Transverse colon (tissue), 4 donors: ENCODE measurements around the gene EPHA2. TPM values are rescaled to one million over a fixed set of nuclear protein-coding genes. Genes with fewer than 3 reads are reported as not detected.

Experiments
- DNase-seq: peaks from one replicate; pipeline ENCODE4 v3.0.0-alpha.2; 2019
- H3K27ac ChIP-seq, 4 donors: fragments of 200-600 bp; sonication (generic); 2 replicates each; pipeline ENCODE4 v1.5.1; 2016 to 2018; ENCODE audit warnings: inconsistent platforms in 4 of 4
- H3K27me3 ChIP-seq: fragments of 200-600 bp; sonication (generic); 2 replicates; pipeline ENCODE4 v1.5.1; 2017; ENCODE audit warnings: inconsistent platforms
- H3K36me3 ChIP-seq, 4 donors: fragments of 200-600 bp; sonication (generic); 2 replicates each; pipeline ENCODE4 v1.5.1; 2017 to 2019; ENCODE audit warnings: inconsistent platforms in 4 of 4
- H3K4me1 ChIP-seq, 4 donors: fragments of 200-600 bp; sonication (generic); 2 replicates each; pipeline ENCODE4 v1.5.1; 2017 to 2020; ENCODE audit warnings: inconsistent platforms in 4 of 4
- H3K4me3 ChIP-seq, 4 donors: fragments of 200-600 bp; sonication (generic); 1 replicate in 1 of 4; 2 replicates in 3 of 4; pipeline versions ENCODE4 v1.5.1 to v1.6.1; 2017 to 2019; ENCODE audit warnings: inconsistent platforms in 4 of 4
- H3K9me3 ChIP-seq, 2 donors: fragments of 200-600 bp; sonication (generic); 2 replicates each; pipeline ENCODE4 v1.5.1; 2017 to 2019; ENCODE audit warnings: inconsistent platforms in 2 of 2
- CTCF ChIP-seq, 5 experiments: fragments of 200-600 bp in 3 of 5; fragments of 450-650 bp in 2 of 5; sonication (generic) in 3 of 5; IDR thresholded peaks; 1 replicate in 2 of 5; 2 replicates in 3 of 5; pipeline ENCODE4 v1.5.1; 2016 to 2017; ENCODE audit warnings: antibody characterized with exemption in 5 of 5, inconsistent platforms in 3 of 5, mild to moderate bottlenecking in 2 of 5, moderate library complexity in 1 of 5
- EP300 ChIP-seq: sonication (generic); formaldehyde crosslinking; IDR thresholded peaks from one replicate; pipeline ENCODE4 v1.6.1; 2017; ENCODE audit warnings: antibody characterized with exemption, low read depth
- POLR2A ChIP-seq: fragments of 450-650 bp; IDR thresholded peaks from one replicate; pipeline ENCODE4 v1.6.1; 2016; ENCODE audit warnings: antibody characterized with exemption, mild to moderate bottlenecking, moderate library complexity
- POLR2AphosphoS5 ChIP-seq, 3 donors: sonication (generic); formaldehyde crosslinking; IDR thresholded peaks; one replicate each; pipeline ENCODE4 v1.6.1; 2016; ENCODE audit warnings: antibody characterized with exemption in 3 of 3
- WGBS, 2 donors: methylation state at CpG; one replicate each; pipeline ENCODE4 v1.1.5; 2018; ENCODE audit warnings: low coverage in 1 of 2; 5-methylcytosine and 5-hydroxymethylcytosine counted together
- in situ Hi-C, 4 donors: fragments of 200-750 bp; cut with MboI; loops; one replicate each; pipeline versions ENCODE4 v1.15.0 to v1.15.1; 2017; ENCODE audit warnings: low sequenced_read_pairs in 3 of 4, low pct_ligation_motif_present in 1 of 4, low pct_unique_long_range_greater_than_20kb in 1 of 4
- intact Hi-C: fragments of 100-400 bp; cut with DNase I; formaldehyde crosslinking; loops from one replicate; pipeline ENCODE4 v1.15.1; 2023; ENCODE audit warnings: low total_unique reads
- total RNA-seq, 4 donors: library from RNA; depleted of rRNA; stranded (reverse); fragments of >200 nt; gene quantifications; one replicate each; pipeline ENCODE4 v1.1.0, GENCODE V29; 2016

EPHA2 gene
- total RNA-seq, 4 donors from 2014 or later, result 2.6 to 68.8 (median 30.5) TPM

GRCh38 chr1:16183765-16184556, 28.1 kb upstream of the EPHA2 start:
- intact Hi-C loops (no loop called here), in situ Hi-C loops (loop anchor here in 1 of 4 donors (5.0 kb wide), 1 partner anchor 102 kb away; no protein-coding TSS in a partner anchor)
- peak overlapping the region in 1 of 4 donors; percentile 89 for H3K27ac ChIP-seq
- H3K4me3 ChIP-seq, result no peak overlapping the region
- no peaks in the 10 kb centered on the region for H3K36me3 ChIP-seq
- TF ChIP-seq CTCF (IDR thresholded peaks at IDR 0.05), result no peak
- TF ChIP-seq POLR2AphosphoS5 (IDR thresholded peaks at IDR 0.05), result no peak
- no peak for TF ChIP-seq EP300
- no peak for TF ChIP-seq POLR2A
- DNase-seq, result no peak
- H3K9me3 ChIP-seq, result no peaks in the 10 kb centered on the region
- no peaks in the 10 kb centered on the region for H3K27me3 ChIP-seq
- WGBS, 2 donors, result 78% methylated on average over 3 to 19 of the region's 19 CpGs
- peaks cover 13 to 37% (median 23%) of the 10 kb centered on the region in 4 donors for H3K4me1 ChIP-seq

DNA sequence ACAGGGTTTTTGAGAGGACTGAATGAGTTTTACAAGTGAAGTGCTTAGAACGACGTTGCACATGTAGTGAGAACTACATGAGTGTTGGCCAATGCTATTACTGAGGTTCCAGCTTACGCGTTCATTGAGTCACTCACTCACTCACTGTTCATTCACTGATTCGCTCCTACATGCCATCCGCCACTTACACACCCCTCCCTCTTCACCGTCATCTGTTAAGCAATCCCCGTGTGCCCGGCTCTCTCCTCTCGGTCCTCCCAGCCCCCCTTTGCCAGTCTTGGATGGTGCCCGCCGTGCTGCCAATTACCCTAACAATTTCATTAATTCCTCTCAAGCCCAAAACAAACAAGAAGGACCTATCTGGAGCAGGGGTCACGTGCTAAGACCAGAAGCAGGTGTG, 27.3 kb upstream of the EPHA2 start:
- intact Hi-C loops, result no loop called here
- DNase-seq, result no peak
- Histone ChIP-seq H3K36me3 (no peaks in the 10 kb centered on the region), H3K27ac (peak overlapping the region in 3 of 4 donors; percentile 77 to 92 (median 89)), H3K27me3 (no peaks in the 10 kb centered on the region), H3K4me3 (no peak overlapping the region), H3K9me3 (no peaks in the 10 kb centered on the region), H3K4me1 (peaks cover 14 to 37% (median 25%) of the 10 kb centered on the region in 4 donors)
- TF ChIP-seq POLR2A (no peak), CTCF (IDR thresholded peaks at IDR 0.05) (no peak), EP300 (no peak), POLR2AphosphoS5 (IDR thresholded peaks at IDR 0.05) (no peak)
- in situ Hi-C loops, result loop anchor here in 1 of 4 donors (5.0 kb wide), 1 partner anchor 101 kb away; no protein-coding TSS in a partner anchor
- 74 to 77% methylated on average over 11 to 13 of the region's 13 CpGs for WGBS, 2 donors

DNA sequence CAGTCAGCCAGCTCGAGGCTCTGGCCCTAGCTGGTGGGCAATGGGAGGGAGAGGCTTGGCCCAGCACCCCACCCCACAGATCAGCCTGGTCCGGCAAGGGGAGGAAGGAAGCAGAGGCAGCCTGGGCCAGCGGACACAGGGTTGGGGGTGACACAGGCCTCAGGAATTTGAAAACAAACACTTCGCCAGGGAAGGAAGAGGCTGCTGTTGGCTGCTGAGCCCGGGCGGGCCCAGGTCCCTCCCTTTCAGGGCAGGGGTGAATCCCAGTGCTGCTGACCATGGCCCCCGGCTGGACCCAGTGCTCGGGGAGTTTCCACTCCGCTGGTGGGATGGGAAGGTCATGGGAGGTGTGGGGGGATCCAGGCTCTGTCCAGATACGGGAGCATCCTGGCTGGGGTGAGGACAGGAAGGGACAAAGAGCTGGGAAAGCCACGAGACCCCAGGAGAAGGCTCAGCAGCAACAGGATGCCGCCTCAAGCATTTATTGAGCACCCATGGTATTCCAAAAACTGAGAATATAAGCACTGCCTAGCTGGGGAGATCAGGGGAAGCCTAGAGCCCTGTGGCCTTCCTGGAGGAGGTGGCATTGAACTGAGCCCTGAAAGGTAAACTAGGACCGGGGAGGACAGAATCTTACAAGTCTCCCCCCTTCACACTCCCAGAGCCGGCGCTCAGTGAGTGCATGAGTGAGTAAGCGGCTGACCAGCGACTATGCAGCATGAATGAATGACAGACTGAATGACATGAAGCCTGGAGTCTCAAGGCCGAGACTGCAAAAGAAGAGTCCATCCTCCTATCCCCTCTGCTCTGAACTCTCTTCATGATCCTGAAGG, 26.2 kb upstream of the EPHA2 start:
- WGBS, 2 donors, result 11 to 52% methylated on average over 3 to 15 of the region's 18 CpGs
- H3K9me3 ChIP-seq, result no peaks in the 10 kb centered on the region
- peak; percentile 84 for DNase-seq
- H3K36me3 ChIP-seq, result no peaks in the 10 kb centered on the region
- intact Hi-C loops, result no loop called here
- no peak overlapping the region for H3K4me3 ChIP-seq
- peaks cover 16 to 38% (median 24%) of the 10 kb centered on the region in 4 donors for H3K4me1 ChIP-seq
- TF ChIP-seq EP300, result no peak
- TF ChIP-seq CTCF (IDR thresholded peaks at IDR 0.05), result no peak
- TF ChIP-seq POLR2AphosphoS5 (IDR thresholded peaks at IDR 0.05), result peak; percentile 14 to 65 (median 62)
- TF ChIP-seq POLR2A, result peak; percentile 42
- H3K27ac ChIP-seq, result peak overlapping the region; percentile 77 to 92 (median 84)
- in situ Hi-C loops, result loop anchor here in 1 of 4 donors (5.0 kb wide), 1 partner anchor 100 kb away; no protein-coding TSS in a partner anchor
- H3K27me3 ChIP-seq, result no peaks in the 10 kb centered on the region

GRCh38 chr1:16180291-16180824, 24.5 kb upstream of the EPHA2 start:
- peak overlapping the region; percentile 77 to 92 (median 84) for H3K27ac ChIP-seq
- in situ Hi-C loops, result loop anchor here in 1 of 4 donors (5.0 kb wide), 1 partner anchor 98 kb away; no protein-coding TSS in a partner anchor

More at GRCh38 chr1:16180291-16180824, 24.5 kb upstream of the EPHA2 start:
- no peaks in the 10 kb centered on the region for H3K36me3 ChIP-seq
- H3K9me3 ChIP-seq, result no peaks in the 10 kb centered on the region
- 75 to 76% methylated on average over 12 to 13 of the region's 13 CpGs for WGBS, 2 donors
- TF ChIP-seq POLR2A (no peak), CTCF (IDR thresholded peaks at IDR 0.05) (no peak), POLR2AphosphoS5 (IDR thresholded peaks at IDR 0.05) (no peak), EP300 (no peak)
- no peak overlapping the region for H3K4me3 ChIP-seq
- peaks cover 26 to 55% (median 40%) of the 10 kb centered on the region in 4 donors for H3K4me1 ChIP-seq
- no peaks in the 10 kb centered on the region for H3K27me3 ChIP-seq
- no peak for DNase-seq
- intact Hi-C loops, result no loop called here
